Measurements from ENCODE around the gene SH3GL1. TPM values are rescaled to one million over a fixed set of nuclear protein-coding genes. Genes with fewer than 3 reads are reported as not detected.

The SH3GL1 gene
- total RNA-seq, 2 donors from 2014 or later: 42.3 to 44.4 TPM

Small RNAs within 50 kb of the gene (microRNA-seq; reads per million reads assigned to microRNA genes)
- 2.1 to 2.7 reads per million in 2 donors for gene MIR4746

Other genes starting within 250 kb of the SH3GL1 start
- 1 to 10 TPM; 6.7 to 7.0 TPM for gene CREB3L3, start 246.9 kb downstream of the SH3GL1 start, total RNA-seq
- 100 to 1,000 TPM in 1 of 2 donors, 10 to 100 TPM in 1; 96.1 to 149 TPM for gene SIRT6, start 218.0 kb downstream of the SH3GL1 start, total RNA-seq
- 1 to 10 TPM; 1.0 to 1.1 TPM for gene ANKRD24, start 217.9 kb downstream of the SH3GL1 start, total RNA-seq
- 1 to 10 TPM in 1 of 2 donors, under 1 TPM in 1; 0.40 to 2.6 TPM for gene EBI3, start 171.0 kb downstream of the SH3GL1 start, total RNA-seq
- 10 to 100 TPM; 17.8 to 18.1 TPM for gene YJU2, start 153.5 kb downstream of the SH3GL1 start, total RNA-seq
- gene SHD, start 121.3 kb downstream of the SH3GL1 start, total RNA-seq: 10 to 100 TPM; 23.6 to 25.0 TPM
- 1 to 10 TPM in 1 of 2 donors, under 1 TPM in 1; 0.85 to 2.1 TPM for gene TMIGD2, start 98.2 kb downstream of the SH3GL1 start, total RNA-seq
- 1 to 10 TPM in 1 of 2 donors, under 1 TPM in 1; 0.95 to 1.1 TPM for gene FSD1, start 95.9 kb downstream of the SH3GL1 start, total RNA-seq
- 100 to 1,000 TPM; 222 to 249 TPM for gene STAP2, start 61.7 kb downstream of the SH3GL1 start, total RNA-seq
- 10 to 100 TPM; 77.3 to 84.6 TPM for gene MPND, start 57.0 kb downstream of the SH3GL1 start, total RNA-seq
- 10 to 100 TPM in 1 of 2 donors, 1 to 10 TPM in 1; 10.0 to 15.5 TPM for gene CHAF1A, start 2.1 kb upstream of the SH3GL1 start, total RNA-seq
- gene UBXN6, start 57.2 kb upstream of the SH3GL1 start, total RNA-seq: 100 to 1,000 TPM in 1 of 2 donors, 10 to 100 TPM in 1; 90.4 to 104 TPM
- gene HDGFL2, start 71.8 kb upstream of the SH3GL1 start, total RNA-seq: 10 to 100 TPM; 29.9 to 39.3 TPM
- 10 to 100 TPM in 1 of 2 donors, under 1 TPM in 1; 0.24 to 12.0 TPM for gene PLIN4, start 117.9 kb upstream of the SH3GL1 start, total RNA-seq
- 1 to 10 TPM; 1.9 to 2.2 TPM for gene PLIN5, start 134.7 kb upstream of the SH3GL1 start, total RNA-seq
- gene LRG1, start 139.5 kb upstream of the SH3GL1 start, total RNA-seq: 10 to 100 TPM; 11.6 to 31.8 TPM
- 1 to 10 TPM; 2.6 to 2.8 TPM for gene SEMA6B, start 159.1 kb upstream of the SH3GL1 start, total RNA-seq
- 1 to 10 TPM; 9.0 to 9.4 TPM for gene TNFAIP8L1, start 239.0 kb upstream of the SH3GL1 start, total RNA-seq